ENCODE measurements around the gene HHIP.

Gene HHIP

GRCh38 chr4:144734522-144734921, 88.6 kb downstream of the HHIP start:
- no peaks in the 10 kb centered on the region for H3K9me2 ChIP-seq (ENCODE audit: low read depth, low read length)
- no peaks in the 10 kb centered on the region for H3K27me3 ChIP-seq (ENCODE audit: insufficient read depth, low read length)
- H3K36me3 ChIP-seq (ENCODE audit: insufficient read depth, low read length) = no peaks in the 10 kb centered on the region
- no peak overlapping the region for H3K4me2 ChIP-seq (ENCODE audit: low read length)
- no peak for TF ChIP-seq EZH2 (IDR thresholded peaks at IDR 0.05; ENCODE audit: borderline replicate concordance, low read length)
- no peak for TF ChIP-seq CTCF (IDR thresholded peaks at IDR 0.05; ENCODE audit: low read length)
- H3K4me3 ChIP-seq (ENCODE audit: low read depth, low read length, poor library complexity, severe bottlenecking) = no peak overlapping the region
- H3K79me2 ChIP-seq (ENCODE audit: insufficient read depth, low read length) = no peaks in the 10 kb centered on the region
- H3K9me3 ChIP-seq (ENCODE audit: low read length) = no peaks in the 10 kb centered on the region
- H4K20me1 ChIP-seq (ENCODE audit: insufficient read depth, low read length) = no peaks in the 10 kb centered on the region
- H3F3A ChIP-seq (ENCODE audit: insufficient read depth, low read length) = no peaks in the 10 kb centered on the region
- H2AFZ ChIP-seq (ENCODE audit: low read length) = no peak overlapping the region
- no peak overlapping the region for H3K9ac ChIP-seq (ENCODE audit: low read length)
- H3K4me1 ChIP-seq (ENCODE audit: insufficient read depth, low read length, severe bottlenecking) = no peaks in the 10 kb centered on the region
- no peak overlapping the region for H3K27ac ChIP-seq (ENCODE audit: low read depth, low read length, poor library complexity, severe bottlenecking)

GRCh38 chr4:144738649-144739048, 92.7 kb downstream of the HHIP start:
- H3K9ac ChIP-seq (ENCODE audit: low read length) = no peak overlapping the region
- H3K79me2 ChIP-seq (ENCODE audit: insufficient read depth, low read length) = no peaks in the 10 kb centered on the region
- no peak overlapping the region for H3K4me2 ChIP-seq (ENCODE audit: low read length)
- no peaks in the 10 kb centered on the region for H4K20me1 ChIP-seq (ENCODE audit: insufficient read depth, low read length)
- H3K27me3 ChIP-seq (ENCODE audit: insufficient read depth, low read length) = no peaks in the 10 kb centered on the region
- no peaks in the 10 kb centered on the region for H3K36me3 ChIP-seq (ENCODE audit: insufficient read depth, low read length)
- H3K9me3 ChIP-seq (ENCODE audit: low read length) = no peaks in the 10 kb centered on the region
- H2AFZ ChIP-seq (ENCODE audit: low read length) = no peak overlapping the region
- no peaks in the 10 kb centered on the region for H3F3A ChIP-seq (ENCODE audit: insufficient read depth, low read length)
- TF ChIP-seq CTCF (IDR thresholded peaks at IDR 0.05; ENCODE audit: low read length) (no peak), EZH2 (IDR thresholded peaks at IDR 0.05; ENCODE audit: borderline replicate concordance, low read length) (no peak)
- no peak overlapping the region for H3K4me3 ChIP-seq (ENCODE audit: low read depth, low read length, poor library complexity, severe bottlenecking)
- H3K4me1 ChIP-seq (ENCODE audit: insufficient read depth, low read length, severe bottlenecking) = no peaks in the 10 kb centered on the region
- no peaks in the 10 kb centered on the region for H3K9me2 ChIP-seq (ENCODE audit: low read depth, low read length)
- no peak overlapping the region for H3K27ac ChIP-seq (ENCODE audit: low read depth, low read length, poor library complexity, severe bottlenecking)

- no peak for TF ChIP-seq CTCF (IDR thresholded peaks at IDR 0.05; ENCODE audit: low read length)
- no peak for TF ChIP-seq EZH2 (IDR thresholded peaks at IDR 0.05; ENCODE audit: borderline replicate concordance, low read length)
- H3K27me3 ChIP-seq (ENCODE audit: insufficient read depth, low read length) = no peaks in the 10 kb centered on the region
- no peaks in the 10 kb centered on the region for H3K9me2 ChIP-seq (ENCODE audit: low read depth, low read length)
- H4K20me1 ChIP-seq (ENCODE audit: insufficient read depth, low read length) = no peaks in the 10 kb centered on the region
- H3K4me3 ChIP-seq (ENCODE audit: low read depth, low read length, poor library complexity, severe bottlenecking) = no peak overlapping the region
- H3F3A ChIP-seq (ENCODE audit: insufficient read depth, low read length) = no peaks in the 10 kb centered on the region
- H3K4me2 ChIP-seq (ENCODE audit: low read length) = no peak overlapping the region
- H3K9ac ChIP-seq (ENCODE audit: low read length) = no peak overlapping the region
- no peak overlapping the region for H3K27ac ChIP-seq (ENCODE audit: low read depth, low read length, poor library complexity, severe bottlenecking)
- no peaks in the 10 kb centered on the region for H3K4me1 ChIP-seq (ENCODE audit: insufficient read depth, low read length, severe bottlenecking)
- H3K9me3 ChIP-seq (ENCODE audit: low read length) = no peaks in the 10 kb centered on the region
- no peaks in the 10 kb centered on the region for H3K36me3 ChIP-seq (ENCODE audit: insufficient read depth, low read length)
- H3K79me2 ChIP-seq (ENCODE audit: insufficient read depth, low read length) = no peaks in the 10 kb centered on the region
- H2AFZ ChIP-seq (ENCODE audit: low read length) = no peak overlapping the region
Observed at GRCh38 chr4:144739511-144740033, 93.6 kb downstream of the HHIP start.
